Testis (tissue), 3 donors: Measurements from ENCODE around the gene CHN2. TPM values are rescaled to one million over a fixed set of nuclear protein-coding genes. Genes with fewer than 3 reads are reported as not detected.

ENCODE experiments used
- DNase-seq: peaks from one replicate; pipeline ENCODE4 v3.0.0-alpha.2; 2019
- H3K27ac ChIP-seq, 2 donors: fragments of 200-600 bp; sonication (generic); one replicate each; pipeline ENCODE4 v1.5.1; 2019
- H3K27me3 ChIP-seq: fragments of 200-600 bp; sonication (generic); one replicate; pipeline ENCODE4 v1.5.1; 2019
- H3K36me3 ChIP-seq: fragments of 200-600 bp; sonication (generic); one replicate; pipeline ENCODE4 v1.5.1; 2017; ENCODE audit warnings: low read depth; ENCODE audit errors: missing control alignments
- H3K4me1 ChIP-seq: fragments of 200-600 bp; sonication (generic); one replicate; pipeline ENCODE4 v1.5.1; 2019
- H3K4me3 ChIP-seq, 2 donors: fragments of 200-600 bp; sonication (generic); one replicate each; pipeline ENCODE4 v1.5.1; 2017 to 2019
- H3K9me3 ChIP-seq: fragments of 200-600 bp; sonication (generic); one replicate; pipeline ENCODE4 v1.5.1; 2017
- CTCF ChIP-seq, 3 experiments: fragments of 450-650 bp in 2 of 3; fragments of 200-600 bp in 1 of 3; sonication (generic) in 1 of 3; IDR thresholded peaks; one replicate each; pipeline ENCODE4 v1.5.1; 2016 to 2019; ENCODE audit warnings: antibody characterized with exemption in 3 of 3, mild to moderate bottlenecking in 2 of 3, moderate library complexity in 1 of 3
- POLR2A ChIP-seq: fragments of 450-650 bp; IDR thresholded peaks from one replicate; pipeline ENCODE4 v1.6.1; 2017; ENCODE audit warnings: antibody characterized with exemption, mild to moderate bottlenecking, moderate library complexity
- WGBS, 2 donors: methylation state at CpG; one replicate each; pipeline ENCODE4 v1.1.5; 2018; 5-methylcytosine and 5-hydroxymethylcytosine counted together
- intact Hi-C: fragments of 100-400 bp; cut with DNase I; formaldehyde crosslinking; loops from one replicate; pipeline ENCODE4 v1.15.1; 2023; ENCODE audit warnings: low total_unique reads
- polyA plus RNA-seq: library from polyadenylated mRNA; stranded (reverse); fragments of 350-450 nt; fragmentation: Illumina TruSeq; extraction: RNeasy Lipid Tissue Mini Kit (QIAGEN cat#74804); gene quantifications from one replicate; pipeline ENCODE4 v1.2.3, GENCODE V29; 2014; ENCODE audit warnings: low read depth, low replicate concordance; ENCODE audit not compliant: insufficient read depth
- total RNA-seq, 2 donors: library from RNA; depleted of rRNA; stranded (reverse); fragments of >200 nt; gene quantifications; one replicate each; pipeline ENCODE4 v1.2.3, GENCODE V29; 2016

CHN2 gene
- total and polyA plus RNA-seq, 3 donors from 2014 or later: 8.6 to 27.4 (median 15.1) TPM

- no peaks in the 10 kb centered on the region for H3K9me3 ChIP-seq
- no peaks in the 10 kb centered on the region for H3K4me1 ChIP-seq
- H3K4me3 ChIP-seq: no peak overlapping the region
- no peaks in the 10 kb centered on the region for H3K36me3 ChIP-seq
- H3K27me3 ChIP-seq: no peaks in the 10 kb centered on the region
- TF ChIP-seq CTCF (IDR thresholded peaks at IDR 0.05) (no peak), POLR2A (no peak)
- intact Hi-C loops: no loop called here
- H3K27ac ChIP-seq: no peak overlapping the region
- WGBS, 2 donors: 92 to 97% methylated on average over 3 of the region's 3 CpGs
- DNase-seq: no peak
Measured at GRCh38 chr7:29463504-29464158, 269.1 kb downstream of the CHN2 start.

- intact Hi-C loops: no loop called here
- Histone ChIP-seq H3K9me3 (no peaks in the 10 kb centered on the region), H3K36me3 (no peaks in the 10 kb centered on the region), H3K27me3 (no peaks in the 10 kb centered on the region), H3K4me1 (no peaks in the 10 kb centered on the region), H3K4me3 (no peak overlapping the region), H3K27ac (no peak overlapping the region)
- no peak for TF ChIP-seq POLR2A
- TF ChIP-seq CTCF (IDR thresholded peaks at IDR 0.05): no peak
- WGBS, 2 donors: 79 to 88% methylated on average over 3 of the region's 3 CpGs
- no peak for DNase-seq
Measured at GRCh38 chr7:29464753-29465152, 270.2 kb downstream of the CHN2 start.

GRCh38 chr7:29467193-29467926 lies 272.8 kb downstream of the CHN2 start:
- no peak overlapping the region for H3K4me3 ChIP-seq
- no peak for TF ChIP-seq POLR2A
- TF ChIP-seq CTCF (IDR thresholded peaks at IDR 0.05): no peak
- WGBS, 2 donors: 75 to 83% methylated on average over 5 of the region's 5 CpGs
- no peaks in the 10 kb centered on the region for H3K36me3 ChIP-seq
- no peak overlapping the region for H3K27ac ChIP-seq
- intact Hi-C loops: no loop called here
- no peak for DNase-seq
- no peaks in the 10 kb centered on the region for H3K27me3 ChIP-seq
- H3K9me3 ChIP-seq: no peaks in the 10 kb centered on the region
- H3K4me1 ChIP-seq: no peaks in the 10 kb centered on the region

GRCh38 chr7:29468196-29468595 lies 273.6 kb downstream of the CHN2 start:
- Histone ChIP-seq H3K9me3 (no peaks in the 10 kb centered on the region), H3K4me1 (no peaks in the 10 kb centered on the region), H3K4me3 (no peak overlapping the region), H3K27ac (no peak overlapping the region), H3K27me3 (no peaks in the 10 kb centered on the region), H3K36me3 (no peaks in the 10 kb centered on the region)
- TF ChIP-seq POLR2A: no peak
- no peak for TF ChIP-seq CTCF (IDR thresholded peaks at IDR 0.05)
- intact Hi-C loops: no loop called here
- no peak for DNase-seq
- WGBS, 2 donors: 92 to 100% methylated on average over 2 of the region's 2 CpGs
